H9 (cell line): ENCODE data around the gene XIRP2. TPM values are rescaled to one million over a fixed set of nuclear protein-coding genes. Genes with fewer than 3 reads are reported as not detected.

ENCODE experiments used
- DNase-seq: peaks from one replicate; pipeline ENCODE4 v3.0.0-alpha.2; 2017
- H2AFZ ChIP-seq: one replicate; pipeline ENCODE4 v1.6.1; 2013; ENCODE audit warnings: mild to moderate bottlenecking, low read length, control low read depth, moderate library complexity
- H2AK5ac ChIP-seq: 2 replicates; pipeline ENCODE4 v1.6.1; 2013; ENCODE audit warnings: low read length, control low read depth, mixed read lengths; ENCODE audit not compliant: insufficient read length
- H2BK120ac ChIP-seq: one replicate; pipeline ENCODE4 v1.6.1; 2013; ENCODE audit warnings: low read depth, mild to moderate bottlenecking, low read length, control low read depth, inconsistent platforms; ENCODE audit not compliant: poor library complexity, severe bottlenecking
- H2BK12ac ChIP-seq: 2 replicates; pipeline ENCODE4 v1.6.1; 2013; ENCODE audit warnings: low read length, control low read depth, mixed read lengths, low read depth; ENCODE audit not compliant: insufficient read length
- H2BK15ac ChIP-seq: 2 replicates; pipeline ENCODE4 v1.6.1; 2013; ENCODE audit warnings: low read depth, low read length, control low read depth
- H2BK20ac ChIP-seq: one replicate; pipeline ENCODE4 v1.6.1; 2013; ENCODE audit warnings: low read depth, mild to moderate bottlenecking, low read length, control low read depth, inconsistent platforms; ENCODE audit not compliant: poor library complexity, severe bottlenecking
- H2BK5ac ChIP-seq: 2 replicates; pipeline ENCODE4 v1.6.1; 2013; ENCODE audit warnings: low read length, control low read depth, mixed read lengths; ENCODE audit not compliant: insufficient read length
- H3K14ac ChIP-seq: 2 replicates; pipeline ENCODE4 v1.6.1; 2013; ENCODE audit warnings: low read length, control low read depth; ENCODE audit not compliant: insufficient read depth
- H3K18ac ChIP-seq: 2 replicates; pipeline ENCODE4 v1.6.1; 2013; ENCODE audit warnings: low read depth, mild to moderate bottlenecking, mixed read lengths, low read length, control low read depth; ENCODE audit not compliant: insufficient read length
- H3K23ac ChIP-seq: 2 replicates; pipeline ENCODE4 v1.6.1; 2013; ENCODE audit warnings: low read length, control low read depth, mixed read lengths, low read depth; ENCODE audit not compliant: insufficient read length
- H3K23me2 ChIP-seq: 2 replicates; pipeline ENCODE4 v1.6.1; 2013; ENCODE audit warnings: low read depth, mild to moderate bottlenecking, mixed read lengths, low read length, control low read depth; ENCODE audit not compliant: insufficient read length, poor library complexity, severe bottlenecking
- H3K27ac ChIP-seq: 2 replicates; pipeline ENCODE4 v1.5.1; 2013; ENCODE audit warnings: low read length, control low read depth, mixed read lengths, low read depth; ENCODE audit not compliant: insufficient read length
- H3K27me3 ChIP-seq: 2 replicates; pipeline ENCODE4 v1.6.1; 2013; ENCODE audit warnings: low read length, control low read depth, inconsistent platforms; ENCODE audit not compliant: insufficient read depth
- H3K4ac ChIP-seq: 2 replicates; pipeline ENCODE4 v1.6.1; 2013; ENCODE audit warnings: low read depth, mild to moderate bottlenecking, control low read depth, inconsistent platforms, low read length, moderate library complexity
- H3K4me1 ChIP-seq: 2 replicates; pipeline ENCODE4 v1.6.1; 2013; ENCODE audit warnings: low read length, control low read depth, inconsistent platforms; ENCODE audit not compliant: insufficient read depth
- H3K4me2 ChIP-seq: 2 replicates; pipeline ENCODE4 v1.6.1; 2013; ENCODE audit warnings: low read length, control low read depth, mixed read lengths; ENCODE audit not compliant: insufficient read length, insufficient read depth
- H3K56ac ChIP-seq: 2 replicates; pipeline ENCODE4 v1.6.1; 2013; ENCODE audit warnings: low read depth, mild to moderate bottlenecking, mixed read lengths, low read length, control low read depth; ENCODE audit not compliant: insufficient read length
- H3K79me1 ChIP-seq: 2 replicates; pipeline ENCODE4 v1.6.1; 2013; ENCODE audit warnings: low read depth, mild to moderate bottlenecking, moderate library complexity, low read length, control low read depth, inconsistent platforms; ENCODE audit not compliant: insufficient read depth, poor library complexity, severe bottlenecking
- H3K79me2 ChIP-seq: 2 replicates; pipeline ENCODE4 v1.6.1; 2013; ENCODE audit warnings: low read length, control low read depth, inconsistent platforms; ENCODE audit not compliant: insufficient read depth
- H3K9ac ChIP-seq: 2 replicates; pipeline ENCODE4 v1.6.1; 2013; ENCODE audit warnings: low read length, control low read depth, mixed read lengths; ENCODE audit not compliant: insufficient read length; ENCODE audit errors: extremely low read depth
- H3K9me3 ChIP-seq: one replicate; pipeline ENCODE4 v1.6.1; 2013; ENCODE audit warnings: low read depth, low read length, inconsistent platforms; ENCODE audit not compliant: control insufficient read depth
- H3T11ph ChIP-seq: one replicate; pipeline ENCODE4 v1.6.1; 2013; ENCODE audit warnings: mild to moderate bottlenecking, low read length, control low read depth, inconsistent platforms
- H4K20me1 ChIP-seq: one replicate; pipeline ENCODE4 v1.6.1; 2013; ENCODE audit not compliant: control insufficient read depth, insufficient read length, insufficient read depth
- H4K5ac ChIP-seq: 2 replicates; pipeline ENCODE4 v1.6.1; 2013; ENCODE audit warnings: low read depth, mild to moderate bottlenecking, mixed read lengths, low read length, control low read depth; ENCODE audit not compliant: insufficient read length
- H4K8ac ChIP-seq: replicated peaks from 2 replicates; pipeline ENCODE4 v1.6.1; 2013; ENCODE audit warnings: low read length, control low read depth, mixed read lengths, low read depth; ENCODE audit not compliant: insufficient read length
- H4K91ac ChIP-seq: 2 replicates; pipeline ENCODE4 v1.6.1; 2013; ENCODE audit warnings: low read depth, mild to moderate bottlenecking, moderate library complexity, mixed read lengths, low read length, control low read depth; ENCODE audit not compliant: insufficient read length
- H3K27ac Mint-ChIP-seq, 3 experiments: 2 replicates in 2 of 3; 3 replicates in 1 of 3; pipeline ENCODE4 v1.8.0; 2020 to 2021; ENCODE audit warnings: mixed read lengths in 3 of 3, mild to moderate bottlenecking in 1 of 3, moderate library complexity in 1 of 3
- H3K27me3 Mint-ChIP-seq: 2 replicates; pipeline ENCODE4 v1.8.0; 2021; ENCODE audit warnings: low read depth, mild to moderate bottlenecking, moderate library complexity, mixed read lengths
- H3K36me3 Mint-ChIP-seq, 3 experiments: 2 replicates in 2 of 3; 3 replicates in 1 of 3; pipeline ENCODE4 v1.8.0; 2020 to 2021; ENCODE audit warnings: low read depth in 3 of 3, mixed read lengths in 3 of 3; ENCODE audit not compliant: insufficient read depth in 1 of 3
- H3K4me1 Mint-ChIP-seq, 2 experiments: 2 replicates each; pipeline ENCODE4 v1.8.0; 2020; ENCODE audit warnings: mixed read lengths in 2 of 2
- H3K4me3 Mint-ChIP-seq, 2 experiments: 2 replicates in 1 of 2; 3 replicates in 1 of 2; pipeline ENCODE4 v1.8.0; 2020 to 2021; ENCODE audit warnings: mild to moderate bottlenecking in 2 of 2, mixed read lengths in 2 of 2, moderate library complexity in 1 of 2
- H3K9me3 Mint-ChIP-seq, 2 experiments: 2 replicates in 1 of 2; 3 replicates in 1 of 2; pipeline ENCODE4 v1.8.0; 2020; ENCODE audit warnings: mild to moderate bottlenecking in 2 of 2, mixed read lengths in 2 of 2, moderate library complexity in 1 of 2
- CTCF ChIP-seq: fragments of 200-600 bp; sonication (generic); conservative IDR thresholded peaks from 3 replicates; pipeline ENCODE4 v1.8.0; 2021; ENCODE audit warnings: antibody characterized with exemption, mild to moderate bottlenecking
- WGBS: extraction: QIAGEN DNeasy Blood & Tissue Kit; methylation state at CpG from one replicate; pipeline ENCODE4 v1.1.7; 2013; ENCODE audit warnings: missing lambda C conversion rate, low lambda C conversion rate, mixed read lengths; ENCODE audit not compliant: insufficient read length; ENCODE audit errors: extremely low coverage; 5-methylcytosine and 5-hydroxymethylcytosine counted together
- total RNA-seq: library from RNA; stranded (reverse); gene quantifications from 2 replicates; pipeline ENCODE4 v1.2.1, GENCODE V29; 2021

The XIRP2 gene
- total RNA-seq, 1 experiment from 2014 or later, result 0.07 TPM

- no peak overlapping the region for H2BK15ac ChIP-seq
- H3K4me1 ChIP-seq, result peaks cover 3% of the 10 kb centered on the region; the same call in 1 of the 2 replicates
Observed at GRCh38 chr2:166957686-166958085, 69.4 kb downstream of the XIRP2 start.

More at GRCh38 chr2:166957686-166958085, 69.4 kb downstream of the XIRP2 start:
- H3K4me1 Mint-ChIP-seq, result peaks cover 29 to 30% of the 10 kb centered on the region in 2 experiments
- H3K23ac ChIP-seq, result no peak overlapping the region
- H2BK12ac ChIP-seq, result no peak overlapping the region
- H3K4me2 ChIP-seq, result no peak overlapping the region
- H3K4ac ChIP-seq, result no peak overlapping the region
- no CpG with 5 or more reads among the region's 3 CpGs for WGBS
- no peak overlapping the region for H3K4me3 Mint-ChIP-seq
- H2BK5ac ChIP-seq, result no peak overlapping the region
- H4K8ac ChIP-seq, result no peak overlapping the region
- H2AK5ac ChIP-seq, result no peak overlapping the region
- H3K23me2 ChIP-seq, result no peaks in the 10 kb centered on the region
- no peak overlapping the region for H3K9ac ChIP-seq
- no peak overlapping the region for H3T11ph ChIP-seq
- H3K27me3 ChIP-seq, result no peaks in the 10 kb centered on the region
- no peaks in the 10 kb centered on the region for H3K9me3 Mint-ChIP-seq
- H4K5ac ChIP-seq, result no peak overlapping the region
- peak overlapping the region in 2 of 3 experiments; percentile 46 to 95; a peak in 3 of 7 replicates for H3K27ac Mint-ChIP-seq
- H3K79me1 ChIP-seq, result no peaks in the 10 kb centered on the region
- no peak overlapping the region for H3K56ac ChIP-seq
- H3K14ac ChIP-seq, result no peak overlapping the region
- H2BK120ac ChIP-seq, result no peak overlapping the region
- H4K91ac ChIP-seq, result no peak overlapping the region
- H3K79me2 ChIP-seq, result no peaks in the 10 kb centered on the region
- no peak overlapping the region for H2BK20ac ChIP-seq
- no peaks in the 10 kb centered on the region for H4K20me1 ChIP-seq
- H3K27ac ChIP-seq, result no peak overlapping the region
- DNase-seq, result no peak
- no peaks in the 10 kb centered on the region for H3K27me3 Mint-ChIP-seq
- no peak for TF ChIP-seq CTCF
- H3K36me3 Mint-ChIP-seq, result no peaks in the 10 kb centered on the region
- H3K9me3 ChIP-seq, result no peaks in the 10 kb centered on the region
- no peak overlapping the region for H3K18ac ChIP-seq
- no peak overlapping the region for H2AFZ ChIP-seq
